Activated CD8-positive, alpha-beta T cell treated with anti-CD3 and anti-CD28 coated beads, Interleukin-2, amount 10 ng/mL, durations not matched to agents 7 days and 5 days (primary cell): ENCODE results near the gene OR52A5. TPM values are rescaled to one million over a fixed set of nuclear protein-coding genes. Genes with fewer than 3 reads are reported as not detected.

Experiments
- ATAC-seq: fragments of 150-1000 bp; cut with Tn5 transposase; one replicate; pipeline ENCODE4 v1.10.0; 2021; ENCODE audit warnings: moderate library complexity
- CTCF ChIA-PET: fragments of 350-600 bp; sonication (Branson Sonifier 250); formaldehyde crosslinking; loops from one replicate; lab custom pipeline; 2021; ENCODE audit warnings: antibody characterized with exemption; lab: Charles Lee
- POLR2A ChIA-PET: fragments of 350-600 bp; sonication (Branson Sonifier 250); formaldehyde crosslinking; loops from one replicate; lab custom pipeline; 2021; ENCODE audit warnings: antibody characterized with exemption; lab: Charles Lee
- DNase-seq: peaks from one replicate; pipeline ENCODE4 v3.0.0-alpha.2; 2020
- H3K27ac Mint-ChIP-seq: one replicate; pipeline ENCODE4 v1.8.0; 2021; ENCODE audit warnings: mild to moderate bottlenecking, mixed read lengths
- H3K27me3 Mint-ChIP-seq: one replicate; pipeline ENCODE4 v1.8.0; 2021; ENCODE audit warnings: low read depth, mixed read lengths
- H3K36me3 Mint-ChIP-seq: one replicate; pipeline ENCODE4 v1.8.0; 2021; ENCODE audit warnings: low read depth, mixed read lengths
- H3K4me1 Mint-ChIP-seq: one replicate; pipeline ENCODE4 v1.8.0; 2021; ENCODE audit warnings: low read depth, mixed read lengths
- H3K4me3 Mint-ChIP-seq: one replicate; pipeline ENCODE4 v1.8.0; 2021; ENCODE audit warnings: mild to moderate bottlenecking, mixed read lengths
- H3K9me3 Mint-ChIP-seq: one replicate; pipeline ENCODE4 v1.8.0; 2022; ENCODE audit warnings: mixed read lengths; ENCODE audit not compliant: insufficient read depth
- total RNA-seq, 2 experiments: library from RNA; stranded (reverse); gene quantifications; one replicate each; pipeline ENCODE4 v1.2.3, GENCODE V29; 2021

Gene OR52A5
- total RNA-seq, 2 experiments from 2014 or later, result not detected

- ATAC-seq (no peak), DNase-seq (no peak)
- no peaks in the 10 kb centered on the region for H3K9me3 Mint-ChIP-seq
- no peak overlapping the region for H3K4me3 Mint-ChIP-seq
- no peak overlapping the region for H3K27ac Mint-ChIP-seq
- H3K4me1 Mint-ChIP-seq, result no peaks in the 10 kb centered on the region
- POLR2A ChIA-PET, result no interaction called here
- H3K36me3 Mint-ChIP-seq, result no peaks in the 10 kb centered on the region
- CTCF ChIA-PET, result no interaction called here
- no peaks in the 10 kb centered on the region for H3K27me3 Mint-ChIP-seq
Observed at GRCh38 chr11:5102246-5102645, 35.9 kb downstream of the OR52A5 start.

DNA sequence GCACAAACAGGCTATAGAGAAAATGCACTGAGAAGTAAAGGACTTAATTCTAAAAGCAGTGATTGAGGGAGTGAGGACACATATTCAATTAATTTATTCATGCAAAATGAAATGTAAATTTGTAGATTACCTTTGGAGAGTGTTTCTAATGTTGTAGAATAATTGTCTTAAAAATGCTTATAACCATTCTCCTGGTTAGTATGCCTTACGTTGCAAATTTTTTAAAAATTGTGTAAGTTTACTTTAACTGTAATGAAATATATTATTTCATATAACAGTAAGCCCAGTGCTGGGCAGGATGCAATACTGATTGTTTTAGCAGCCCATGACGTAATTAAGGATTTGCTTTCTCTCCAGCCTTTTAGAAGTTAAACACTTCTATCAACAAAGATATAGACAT is 42.1 kb downstream of the OR52A5 start:
- ChIA-PET POLR2A (no interaction called here), CTCF (no interaction called here)
- Mint-ChIP-seq H3K9me3 (no peaks in the 10 kb centered on the region), H3K4me3 (no peak overlapping the region), H3K36me3 (no peaks in the 10 kb centered on the region), H3K4me1 (no peaks in the 10 kb centered on the region), H3K27ac (no peak overlapping the region), H3K27me3 (no peaks in the 10 kb centered on the region)
- DNase-seq (no peak), ATAC-seq (no peak)

DNA sequence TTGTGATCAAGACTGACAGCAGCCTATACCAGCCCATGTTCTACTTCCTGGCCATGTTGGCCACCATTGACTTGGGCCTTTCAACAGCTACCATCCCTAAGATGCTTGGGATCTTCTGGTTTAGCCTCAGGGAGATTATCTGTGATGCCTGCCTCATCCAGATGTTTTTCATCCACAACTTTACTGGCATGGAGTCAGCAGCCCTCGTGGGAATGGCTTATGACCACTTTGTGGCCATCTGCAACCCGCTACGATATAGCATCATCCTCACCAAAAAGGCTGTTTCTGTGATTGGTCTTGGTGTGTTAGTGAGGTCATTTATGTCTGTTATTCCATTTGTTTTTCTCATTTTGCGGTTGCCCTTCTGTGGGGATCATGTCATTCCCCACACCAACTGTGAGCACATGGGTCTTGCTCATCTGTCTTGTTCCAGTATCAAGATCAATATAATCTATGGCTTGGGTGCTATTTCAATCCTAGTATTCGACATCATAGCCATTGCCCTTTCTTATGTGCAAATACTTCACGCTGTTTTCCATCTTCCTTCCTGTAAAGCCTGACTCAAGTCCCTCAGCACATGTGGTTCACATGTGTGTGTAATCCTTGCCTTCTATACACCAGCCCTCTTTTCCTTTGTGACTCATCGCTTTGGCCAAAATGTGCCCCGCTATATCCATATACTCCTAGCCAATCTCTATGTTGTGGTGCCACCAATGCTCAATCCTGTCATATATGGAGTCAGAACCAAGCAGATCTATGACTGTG is 45.2 kb downstream of the OR52A5 start:
- ATAC-seq, result no peak
- Mint-ChIP-seq H3K27me3 (no peaks in the 10 kb centered on the region), H3K4me3 (no peak overlapping the region), H3K9me3 (no peaks in the 10 kb centered on the region), H3K4me1 (no peaks in the 10 kb centered on the region), H3K36me3 (no peaks in the 10 kb centered on the region), H3K27ac (no peak overlapping the region)
- CTCF ChIA-PET, result no interaction called here
- POLR2A ChIA-PET, result no interaction called here
- DNase-seq, result no peak

- POLR2A ChIA-PET, result no interaction called here
Observed at GRCh38 chr11:5090668-5091067, 47.5 kb downstream of the OR52A5 start.

DNA sequence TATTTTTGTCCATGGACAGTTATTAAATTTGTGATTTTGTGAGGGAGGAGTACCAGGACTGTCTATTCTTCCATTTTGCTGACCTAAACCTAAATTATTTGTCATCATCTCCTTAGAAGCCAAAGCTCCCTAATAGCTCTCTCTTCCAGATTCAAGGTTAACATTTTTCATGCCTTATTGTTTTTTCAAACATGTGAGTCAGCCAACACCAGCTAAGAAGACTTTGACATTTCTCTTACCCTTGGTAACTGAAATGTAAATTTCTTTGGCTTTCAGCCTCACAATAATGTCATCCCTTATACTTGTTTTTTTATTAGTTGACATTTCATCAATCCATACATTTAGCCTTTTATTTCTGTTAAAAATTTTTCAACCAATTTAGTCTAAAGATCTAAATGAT is 49.6 kb downstream of the OR52A5 start:
- DNase-seq, result no peak
- H3K9me3 Mint-ChIP-seq, result no peaks in the 10 kb centered on the region
- H3K27me3 Mint-ChIP-seq, result no peaks in the 10 kb centered on the region
- ChIA-PET CTCF (no interaction called here), POLR2A (no interaction called here)
- no peak overlapping the region for H3K4me3 Mint-ChIP-seq
- ATAC-seq, result no peak
- H3K4me1 Mint-ChIP-seq, result no peaks in the 10 kb centered on the region
- H3K36me3 Mint-ChIP-seq, result no peaks in the 10 kb centered on the region
- no peak overlapping the region for H3K27ac Mint-ChIP-seq

More at GRCh38 chr11:5090668-5091067, 47.5 kb downstream of the OR52A5 start:
- no peak for ATAC-seq
- Mint-ChIP-seq H3K27me3 (no peaks in the 10 kb centered on the region), H3K36me3 (no peaks in the 10 kb centered on the region), H3K9me3 (no peaks in the 10 kb centered on the region), H3K4me1 (no peaks in the 10 kb centered on the region), H3K27ac (no peak overlapping the region), H3K4me3 (no peak overlapping the region)
- CTCF ChIA-PET, result no interaction called here
- no peak for DNase-seq

DNA sequence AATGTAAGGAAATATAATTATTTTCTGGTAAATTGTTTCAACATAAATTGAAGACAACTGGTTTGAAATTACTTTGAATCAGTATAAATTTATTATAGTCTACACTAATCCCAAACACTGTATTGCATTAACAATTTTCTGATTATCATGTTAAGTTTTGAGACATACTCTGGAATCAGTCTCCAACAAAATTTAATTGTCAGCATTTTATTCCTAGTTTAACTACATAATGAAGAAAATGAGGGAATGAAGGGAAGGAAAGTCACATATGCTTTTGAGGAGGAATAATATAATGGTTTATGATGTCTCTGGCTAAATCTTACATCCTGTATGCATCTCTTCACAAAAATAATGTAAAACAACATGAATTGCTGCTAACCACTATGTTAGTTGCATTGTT is 54.6 kb downstream of the OR52A5 start:
- H3K27ac Mint-ChIP-seq, result no peak overlapping the region
- no peaks in the 10 kb centered on the region for H3K4me1 Mint-ChIP-seq
- no peak for ATAC-seq
- POLR2A ChIA-PET, result no interaction called here
- H3K4me3 Mint-ChIP-seq, result no peak overlapping the region
- CTCF ChIA-PET, result no interaction called here
- H3K36me3 Mint-ChIP-seq, result no peaks in the 10 kb centered on the region
- no peaks in the 10 kb centered on the region for H3K9me3 Mint-ChIP-seq
- no peaks in the 10 kb centered on the region for H3K27me3 Mint-ChIP-seq
- no peak for DNase-seq

DNA sequence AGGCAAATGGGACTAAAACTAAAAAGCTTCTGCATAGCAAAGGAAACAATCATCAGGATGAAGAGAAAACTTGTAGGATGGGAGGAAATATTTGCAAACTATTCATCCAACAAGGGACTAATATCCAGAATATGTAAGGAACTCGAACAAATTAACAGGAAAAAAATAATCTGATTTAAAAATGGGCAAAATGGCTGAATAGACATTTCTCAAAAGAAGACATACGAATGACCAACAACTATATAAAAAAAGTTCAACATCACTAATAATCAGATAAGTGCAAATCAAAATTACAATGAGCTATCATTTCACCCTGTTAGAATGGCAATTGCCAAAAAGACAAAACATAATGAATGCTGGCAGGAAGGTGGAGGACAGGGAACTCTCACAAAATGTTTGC is 56.8 kb downstream of the OR52A5 start:
- CTCF ChIA-PET, result no interaction called here
- Mint-ChIP-seq H3K4me1 (no peaks in the 10 kb centered on the region), H3K36me3 (no peaks in the 10 kb centered on the region), H3K27ac (no peak overlapping the region), H3K4me3 (no peak overlapping the region), H3K27me3 (no peaks in the 10 kb centered on the region), H3K9me3 (no peaks in the 10 kb centered on the region)
- POLR2A ChIA-PET, result no interaction called here
- DNase-seq (no peak), ATAC-seq (no peak)

Other genes with a start within 250 kb of the OR52A5 start
- not detected for gene OR51A7, start 234.6 kb downstream of the OR52A5 start, total RNA-seq
- gene OR51G2, start 219.0 kb downstream of the OR52A5 start, total RNA-seq, result not detected
- not detected for gene OR51G1, start 214.0 kb downstream of the OR52A5 start, total RNA-seq
- gene OR51A4, start 190.8 kb downstream of the OR52A5 start, total RNA-seq, result not detected
- gene OR51A2, start 182.6 kb downstream of the OR52A5 start, total RNA-seq, result not detected
- not detected for gene OR51L1, start 143.5 kb downstream of the OR52A5 start, total RNA-seq
- gene OR52J3, start 91.8 kb downstream of the OR52A5 start, total RNA-seq, result not detected
- gene OR52E2, start 78.7 kb downstream of the OR52A5 start, total RNA-seq, result not detected
- gene OR52E1, start 68.8 kb downstream of the OR52A5 start, total RNA-seq, result not detected
- gene OR52A1, start 16.4 kb upstream of the OR52A5 start, total RNA-seq, result not detected
- not detected for gene OR51V1, start 62.3 kb upstream of the OR52A5 start, total RNA-seq
- gene HBB, start 88.7 kb upstream of the OR52A5 start, total RNA-seq, result not detected
- not detected for gene HBD, start 96.1 kb upstream of the OR52A5 start, total RNA-seq
- gene HBG1, start 111.5 kb upstream of the OR52A5 start, total RNA-seq, result not detected
- gene HBG2, start 116.4 kb upstream of the OR52A5 start, total RNA-seq, result not detected
- not detected for gene HBE1, start 131.6 kb upstream of the OR52A5 start, total RNA-seq
- gene OR51B4, start 163.6 kb upstream of the OR52A5 start, total RNA-seq, result not detected
- not detected for gene OR51B2, start 185.9 kb upstream of the OR52A5 start, total RNA-seq
- gene OR51B5, start 205.2 kb upstream of the OR52A5 start, total RNA-seq, result not detected
- not detected for gene OR51B6, start 213.2 kb upstream of the OR52A5 start, total RNA-seq
- gene OR51M1, start 245.5 kb upstream of the OR52A5 start, total RNA-seq, result not detected